Panc1 (cell line): ENCODE measurements around the gene WNT3. TPM values are rescaled to one million over a fixed set of nuclear protein-coding genes. Genes with fewer than 3 reads are reported as not detected.

Experiments
- ATAC-seq: fragments of 200-7000 bp; cut with Tn5 transposase; 2 replicates; pipeline ENCODE4 v1.9.1; 2020; ENCODE audit warnings: mild to moderate bottlenecking, moderate library complexity
- BruUV-seq: library from RNA; stranded (reverse); fragments of 400-500 nt; replicated peaks from 2 replicates; lab custom pipeline; 2021; lab: Mats Ljungman, UMichigan
- CTCF ChIA-PET: fragments of 300-600 bp; sonication (Branson Sonifier 250); formaldehyde crosslinking; loops from one replicate; lab custom pipeline; 2022; ENCODE audit warnings: antibody characterized with exemption; lab: Charles Lee
- POLR2A ChIA-PET: fragments of 300-600 bp; sonication (Branson Sonifier 250); formaldehyde crosslinking; loops from one replicate; lab custom pipeline; 2022; ENCODE audit warnings: antibody characterized with exemption; lab: Charles Lee
- DNase-seq: peaks from one replicate; pipeline ENCODE4 v3.0.0-alpha.2; 2010; ENCODE audit warnings: low read depth, low spot score
- H3K27ac ChIP-seq: 2 replicates; pipeline ENCODE4 v1.5.1; 2011; ENCODE audit warnings: mild to moderate bottlenecking, low read length, inconsistent platforms
- H3K27me3 ChIP-seq: fragments of 200-500 bp; sonication (Bioruptor generic); 2 replicates; pipeline ENCODE4 v1.6.0; 2014; ENCODE audit warnings: low read length, inconsistent platforms; ENCODE audit not compliant: control insufficient read depth, insufficient read depth
- H3K36me3 ChIP-seq: fragments of 200-500 bp; sonication (Bioruptor generic); 2 replicates; pipeline ENCODE4 v1.5.1; 2014; ENCODE audit warnings: inconsistent platforms, mild to moderate bottlenecking, low read length, moderate library complexity; ENCODE audit not compliant: control insufficient read depth, insufficient read depth
- H3K4me1 ChIP-seq: 2 replicates; pipeline ENCODE4 v1.5.1; 2011; ENCODE audit warnings: inconsistent platforms, mild to moderate bottlenecking, low read length, moderate library complexity; ENCODE audit not compliant: control insufficient read depth, insufficient read depth
- H3K4me3 ChIP-seq, 2 experiments: 2 replicates each; pipeline ENCODE4 v1.5.1; 2011 to 2012; ENCODE audit warnings: low read depth in 2 of 2, low read length in 2 of 2, mild to moderate bottlenecking in 2 of 2, inconsistent platforms in 1 of 2, moderate library complexity in 1 of 2
- H3K9me3 ChIP-seq: fragments of 200-500 bp; sonication (Bioruptor generic); 2 replicates; pipeline ENCODE4 v1.5.1; 2014; ENCODE audit warnings: low read depth, mild to moderate bottlenecking, inconsistent platforms, low read length, moderate library complexity; ENCODE audit not compliant: control insufficient read depth, insufficient read depth
- CTCF ChIP-seq: fragments of 450-650 bp; IDR thresholded peaks from 2 replicates; pipeline ENCODE4 v1.5.1; 2017; ENCODE audit warnings: mild to moderate bottlenecking
- POLR2AphosphoS5 ChIP-seq: IDR thresholded peaks from 2 replicates; pipeline ENCODE4 v1.6.1; 2012; ENCODE audit warnings: mild to moderate bottlenecking, low read depth, low read length, moderate library complexity
- REST ChIP-seq, 2 experiments: IDR thresholded peaks; 2 replicates each; pipeline ENCODE4 v1.6.1; 2011 to 2012; ENCODE audit warnings: low read depth in 2 of 2, control low read depth in 1 of 2, low read length in 1 of 2, mild to moderate bottlenecking in 1 of 2, moderate library complexity in 1 of 2; ENCODE audit not compliant: insufficient read depth in 1 of 2
- SIN3A ChIP-seq: IDR thresholded peaks from 2 replicates; pipeline ENCODE4 v1.6.1; 2012; ENCODE audit warnings: low read depth, mild to moderate bottlenecking, low read length, moderate library complexity, borderline replicate concordance; ENCODE audit not compliant: insufficient read depth
- TCF7L2 ChIP-seq: IDR thresholded peaks from 2 replicates; pipeline ENCODE4 v1.6.1; 2011; ENCODE audit warnings: mild to moderate bottlenecking, low read depth, low read length, inconsistent platforms
- in situ Hi-C: cut with HindIII; loops from 2 replicates; pipeline ENCODE4 v1.10.0; 2016; ENCODE audit warnings: low sequenced_read_pairs, low pct_unique_long_range_greater_than_20kb
- intact Hi-C: fragments of 100-400 bp; cut with micrococcal nuclease; formaldehyde crosslinking; loops from one replicate; pipeline ENCODE4 v1.10.0; 2022; ENCODE audit not compliant: unreplicated experiment
- total RNA-seq: library from RNA; stranded (reverse); gene quantifications from one replicate; pipeline ENCODE4 v1.2.1, GENCODE V29; 2021; ENCODE audit not compliant: unreplicated experiment

The WNT3 gene
- total RNA-seq, 1 experiment from 2014 or later: 3.4 TPM

GRCh38 chr17:46795379-46795952, 23.0 kb downstream of the WNT3 start:
- intact Hi-C loops: no loop called here
- H3K36me3 ChIP-seq: no peaks in the 10 kb centered on the region
- no peak overlapping the region for H3K4me3 ChIP-seq
- in situ Hi-C loops: no loop called here
- TF ChIP-seq POLR2AphosphoS5 (no peak), REST (IDR thresholded peaks at IDR 0.05; ENCODE audit: insufficient read depth in 1 of 2, low read depth in 2 of 2, low read length in 1 of 2) (no peak), CTCF (no peak), SIN3A (no peak)
- POLR2A ChIA-PET: no interaction called here
- peaks cover 6% of the 10 kb centered on the region; the same call in 1 of the 2 replicates for H3K4me1 ChIP-seq
- DNase-seq: no peak
- no peaks in the 10 kb centered on the region for H3K9me3 ChIP-seq
- no TSS peak for BruUV-seq
- ATAC-seq: peak; percentile 51; the same call in 1 of the 2 replicates
- no peak overlapping the region for H3K27ac ChIP-seq
- CTCF ChIA-PET: no interaction called here
- no peaks in the 10 kb centered on the region for H3K27me3 ChIP-seq

- in situ Hi-C loops (no loop called here), intact Hi-C loops (no loop called here)
- ATAC-seq (no peak), DNase-seq (no peak)
- ChIA-PET CTCF (interaction anchor here (0.5 to 0.8 kb wide), 2 partner anchors 10 to 15 kb away, joined by 3 to 4 read pairs; no protein-coding TSS in a partner anchor), POLR2A (no interaction called here)
- H3K27me3 ChIP-seq: no peaks in the 10 kb centered on the region
- no peak for TF ChIP-seq TCF7L2
- no peak for TF ChIP-seq SIN3A
- TF ChIP-seq POLR2AphosphoS5: no peak
- TF ChIP-seq REST (IDR thresholded peaks at IDR 0.05; ENCODE audit: insufficient read depth in 1 of 2, low read depth in 2 of 2, low read length in 1 of 2): no peak
- no peak for TF ChIP-seq CTCF
- H3K36me3 ChIP-seq: no peaks in the 10 kb centered on the region
- BruUV-seq: no TSS peak
- no peak overlapping the region for H3K27ac ChIP-seq
- H3K4me1 ChIP-seq: peaks cover 6% of the 10 kb centered on the region; the same call in 1 of the 2 replicates
- no peak overlapping the region for H3K4me3 ChIP-seq
- no peaks in the 10 kb centered on the region for H3K9me3 ChIP-seq
These were observed 24.2 kb downstream of the WNT3 start for GRCh38 chr17:46794318-46794717.
